Mesenteric fat pad (tissue), 1 donor: Measurements from ENCODE around the gene MROH7. TPM values are rescaled to one million over a fixed set of nuclear protein-coding genes. Genes with fewer than 3 reads are reported as not detected.

Source experiments
- DNase-seq: peaks from one replicate; pipeline ENCODE4 v3.0.0-alpha.2; 2020; ENCODE audit warnings: low spot score
- total RNA-seq: library from RNA; stranded (reverse); fragmentation: NEBNext Ultra II Directional; extraction: Animal tissue kit (Norgen Biotek cat#: 25700); gene quantifications from one replicate; pipeline ENCODE4 v1.2.1, GENCODE V29; 2021
- donor health status: DM: yes; HTN: yes; CAD: no.

MROH7 gene
- total RNA-seq, 1 donor from 2014 or later: 2.4 TPM

DNA sequence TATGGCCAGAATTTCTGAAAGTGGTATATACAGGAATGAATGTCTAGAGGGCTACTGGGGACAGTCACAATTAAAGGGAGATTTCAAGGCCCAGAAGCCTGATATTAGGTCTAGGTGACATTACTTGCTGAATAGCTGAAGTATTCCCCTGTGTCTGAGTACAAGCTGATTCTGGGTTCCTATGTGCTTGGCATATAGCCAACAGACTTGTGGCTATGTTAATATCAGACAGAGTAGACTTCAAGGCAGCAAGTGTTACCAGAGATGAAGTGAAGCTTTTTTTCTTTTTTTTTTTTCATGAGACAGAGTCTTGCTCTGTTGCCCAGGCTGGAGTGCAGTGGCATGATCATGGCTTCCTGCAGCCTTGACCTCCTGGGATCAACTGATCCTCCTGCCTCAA is 82.4 kb downstream of the MROH7 start:
- no peak for DNase-seq

DNA sequence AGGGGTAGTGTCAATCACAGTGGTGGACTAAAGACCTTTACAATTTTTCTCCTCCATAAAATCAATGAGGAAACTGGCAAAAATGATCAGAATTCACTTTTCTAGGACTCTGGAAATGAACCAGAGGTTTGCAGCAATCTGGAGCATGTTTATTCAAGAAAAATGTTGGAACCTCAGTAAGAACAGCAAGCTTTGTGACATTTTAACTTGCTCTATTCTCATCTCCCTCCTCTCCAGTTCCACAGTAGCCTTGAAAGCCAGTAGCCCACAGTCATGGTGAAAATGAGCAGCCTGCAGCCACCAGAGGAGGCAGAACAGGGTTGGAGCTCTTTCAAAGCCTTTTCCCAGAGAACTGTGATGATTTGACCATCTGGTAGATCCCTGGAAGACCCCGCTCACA is 83.2 kb downstream of the MROH7 start:
- DNase-seq: no peak

GRCh38 chr1:54728027-54728426 is 86.4 kb downstream of the MROH7 start:
- DNase-seq: no peak

GRCh38 chr1:54736685-54737084 is 95.1 kb downstream of the MROH7 start:
- peak; percentile 65 for DNase-seq

DNA sequence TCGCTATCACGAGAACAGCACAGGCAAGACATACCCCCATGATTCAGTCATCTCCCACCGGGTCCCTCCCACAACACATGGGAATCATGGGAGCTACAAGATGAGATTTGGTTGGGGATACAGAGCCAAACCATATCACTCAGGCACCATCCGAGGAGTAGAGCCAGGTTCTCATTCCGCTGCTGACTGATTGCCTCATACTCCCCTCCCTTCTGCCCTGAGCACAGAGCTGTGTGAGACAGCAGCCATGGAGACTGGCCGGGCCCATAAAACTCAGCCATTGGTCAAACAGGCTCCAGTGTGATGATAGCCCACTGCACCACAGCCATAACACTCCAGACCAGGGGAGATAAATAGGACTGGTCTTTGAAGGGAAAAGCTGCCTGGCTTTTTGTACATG is 96.7 kb downstream of the MROH7 start:
- no peak for DNase-seq

DNA sequence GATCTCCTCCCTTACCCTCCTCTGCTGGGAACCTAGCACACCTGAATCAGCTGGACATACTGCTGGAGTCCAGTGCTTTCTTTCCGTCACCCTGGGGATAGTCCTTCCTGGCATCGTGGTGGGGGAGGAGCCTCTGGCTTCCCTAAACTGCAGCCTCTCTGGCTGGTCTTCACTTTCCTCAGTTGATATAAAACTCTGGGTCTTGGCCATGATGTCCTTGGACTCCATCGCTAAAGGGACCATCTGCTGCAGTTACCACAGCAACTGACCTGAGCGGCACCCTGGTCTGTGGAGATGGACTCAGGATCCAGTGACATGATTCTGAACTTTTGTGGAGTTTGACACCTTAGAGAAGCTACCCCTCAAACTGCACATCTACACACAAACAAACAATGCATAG is 99.9 kb downstream of the MROH7 start:
- no peak for DNase-seq

DNA sequence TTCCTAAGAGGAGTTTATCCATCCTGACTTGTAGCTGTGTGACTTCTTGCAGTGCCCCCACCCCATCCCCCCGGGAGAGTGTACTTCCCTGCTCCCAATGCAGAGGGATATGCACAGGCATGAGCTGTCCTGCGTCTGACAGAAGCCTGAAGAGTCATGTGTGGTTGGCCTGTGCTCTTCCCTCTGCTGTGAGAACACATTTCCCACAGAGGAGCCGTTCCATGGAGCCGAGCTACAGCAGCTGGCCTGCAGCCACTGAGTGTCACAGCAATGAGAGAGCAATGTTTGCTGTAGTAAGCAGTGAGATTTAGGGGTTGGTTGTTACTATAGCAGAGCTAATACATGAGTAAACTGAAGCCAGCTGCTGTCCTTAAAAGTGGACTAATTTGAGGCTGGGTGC is 100.7 kb downstream of the MROH7 start:
- DNase-seq: no peak

DNA sequence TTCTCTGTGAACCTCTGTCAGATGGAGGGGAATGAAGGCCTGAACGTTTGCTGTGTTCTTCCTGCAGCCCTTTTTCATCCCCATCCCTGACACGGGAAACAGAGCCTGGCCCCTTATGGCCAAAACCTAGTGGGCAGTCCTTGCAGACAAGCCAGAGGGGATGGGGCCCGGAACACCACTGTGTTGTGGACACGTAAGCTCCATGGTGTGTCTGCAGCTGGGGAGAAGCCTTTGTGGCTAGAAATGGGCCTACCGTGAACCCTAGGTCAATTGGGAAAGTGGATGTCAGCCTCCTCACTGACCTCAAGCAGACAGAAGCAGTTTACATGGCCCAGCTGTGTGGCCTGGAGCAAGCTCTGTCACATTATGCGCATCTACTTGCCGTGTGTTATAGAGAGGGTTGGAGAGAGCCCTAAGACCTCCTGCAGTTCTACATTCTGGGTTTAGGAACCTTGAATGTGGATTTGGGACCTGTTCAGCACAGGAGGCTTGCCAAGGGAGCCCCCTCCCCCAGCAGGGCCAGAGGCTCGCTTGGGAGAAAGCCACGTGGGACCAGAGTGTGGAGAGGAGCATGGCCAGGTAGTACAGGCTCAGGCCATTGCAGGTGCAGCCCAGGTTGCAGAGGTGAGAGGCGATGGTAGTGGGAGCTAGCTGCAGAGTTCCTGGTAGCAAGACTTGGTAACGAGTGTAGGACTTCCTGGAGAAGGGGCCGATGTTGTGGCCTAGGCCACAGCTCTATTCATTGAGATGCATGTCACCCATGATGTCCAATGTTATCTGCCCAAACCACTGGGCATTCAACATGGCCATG is 102.0 kb downstream of the MROH7 start:
- peak; percentile 78 for DNase-seq

- DNase-seq: peak; percentile 88
Observed at GRCh38 chr1:54744696-54745095, 103.1 kb downstream of the MROH7 start.

GRCh38 chr1:54745274-54745673 is 103.7 kb downstream of the MROH7 start:
- peak; percentile 39 for DNase-seq

- DNase-seq: peak; percentile 71
Observed at GRCh38 chr1:54745864-54746263, 104.3 kb downstream of the MROH7 start.

GRCh38 chr1:54748094-54748835 is 106.7 kb downstream of the MROH7 start:
- DNase-seq: no peak

GRCh38 chr1:54750596-54750995 is 109.0 kb downstream of the MROH7 start:
- no peak for DNase-seq

DNA sequence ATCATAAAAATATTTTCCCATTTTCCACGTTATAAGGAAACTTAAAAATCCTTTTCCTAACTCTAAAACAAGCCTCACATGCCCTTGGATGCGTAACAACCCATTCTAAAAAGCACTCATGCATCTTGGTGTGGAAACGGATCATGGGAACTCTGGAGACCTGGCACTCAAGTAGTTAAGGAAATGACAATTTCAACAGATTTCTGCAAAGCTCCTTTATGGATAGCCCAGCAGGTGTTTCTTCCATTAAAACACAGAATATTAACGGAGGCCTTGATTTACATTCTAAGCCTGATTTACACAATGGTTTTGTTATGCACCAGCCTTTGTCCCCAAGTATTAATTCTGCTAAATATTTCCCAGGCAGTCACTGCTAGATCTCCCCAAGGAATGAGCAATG is 109.8 kb downstream of the MROH7 start:
- DNase-seq: no peak

- no peak for DNase-seq
Observed at GRCh38 chr1:54754045-54754444, 112.5 kb downstream of the MROH7 start.

DNA sequence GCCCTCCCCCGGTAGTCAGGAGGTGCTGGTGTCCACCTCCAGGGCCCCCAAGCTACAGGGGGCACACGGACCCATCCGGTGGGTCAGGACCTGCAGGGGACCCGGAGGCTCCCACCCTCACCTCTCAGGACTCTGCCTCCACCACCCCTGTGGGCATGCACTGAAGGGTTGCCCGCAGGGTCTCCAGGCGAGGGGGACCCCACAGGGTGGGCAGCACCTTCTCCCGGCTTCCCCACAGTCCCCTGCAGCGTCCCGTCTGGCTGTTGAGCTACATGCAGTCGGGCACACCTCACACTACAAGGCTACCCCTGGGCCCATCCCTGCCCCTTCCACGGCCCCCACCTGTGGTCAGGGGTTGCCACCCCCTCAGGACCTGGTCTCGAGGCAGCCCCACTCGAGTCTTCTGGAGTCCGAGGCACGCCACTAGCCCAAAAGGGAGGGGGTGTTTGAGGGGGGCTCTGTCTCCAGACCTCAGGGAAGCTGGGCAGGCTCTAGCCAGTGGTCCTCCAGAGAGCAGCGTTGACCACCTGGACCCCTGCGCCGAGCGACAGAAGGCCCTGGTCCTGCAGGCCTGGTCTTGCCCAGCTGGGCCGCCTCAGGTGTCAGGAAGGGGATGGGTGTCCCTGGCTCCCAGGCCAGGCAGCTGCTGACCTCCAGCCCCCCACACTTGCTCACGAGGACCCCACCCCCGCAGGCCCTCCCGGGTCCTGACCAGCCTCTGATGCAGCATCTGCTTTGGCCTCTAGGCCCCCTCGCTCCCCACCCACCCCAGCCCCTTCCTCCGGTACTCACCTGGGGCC is 113.1 kb downstream of the MROH7 start:
- DNase-seq: no peak

DNA sequence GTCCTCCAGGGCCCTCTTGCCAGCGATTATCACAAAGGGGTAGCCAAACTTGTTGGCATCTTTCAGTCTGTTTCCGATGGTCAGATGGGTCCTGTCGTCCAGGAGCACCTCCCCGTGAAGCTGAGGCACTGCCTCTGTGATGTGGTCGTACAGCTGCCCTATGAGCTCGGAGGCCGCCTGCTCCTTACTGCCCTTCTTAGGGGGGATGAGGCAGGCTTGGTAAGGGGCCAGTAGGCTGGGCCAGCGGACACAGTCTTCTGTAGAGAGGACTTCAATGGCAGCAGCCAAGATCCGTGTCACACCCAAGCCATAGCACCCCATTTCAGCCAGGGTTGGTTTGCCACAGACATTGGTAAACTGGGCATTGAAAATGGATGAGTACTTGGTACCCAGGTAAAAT is 116.2 kb downstream of the MROH7 start:
- no peak for DNase-seq

DNA sequence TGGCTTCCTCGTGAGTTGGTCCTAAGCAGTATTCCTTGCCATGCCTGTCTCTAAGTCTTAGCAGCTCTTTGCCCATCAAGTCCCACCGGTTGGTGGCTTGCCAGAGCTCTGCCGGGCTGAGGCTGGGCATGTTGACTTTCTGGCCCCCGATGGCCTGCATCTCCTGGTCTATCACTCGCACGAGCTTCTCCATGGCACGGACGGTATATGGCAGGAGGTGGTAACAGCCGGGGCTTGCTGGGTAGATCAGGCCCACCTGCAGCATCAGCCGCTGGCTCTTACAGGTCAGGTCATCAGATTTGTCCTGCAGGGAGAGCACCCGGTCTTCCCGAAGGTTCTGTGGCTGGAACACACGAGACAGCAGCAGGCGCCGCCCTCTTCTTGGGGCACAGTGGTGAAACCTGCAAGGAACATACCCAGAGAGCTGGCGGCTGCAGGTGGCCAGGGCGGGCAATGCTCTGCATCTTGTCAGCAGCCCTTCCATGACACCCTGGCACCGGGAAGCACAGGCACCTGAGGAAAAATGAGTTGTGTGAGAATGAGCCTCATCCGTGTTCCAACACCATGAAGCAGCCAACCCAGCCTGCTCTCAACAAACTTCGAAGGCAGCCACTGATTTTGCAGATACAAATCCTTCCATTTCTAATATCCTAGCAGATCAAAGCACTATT is 117.2 kb downstream of the MROH7 start:
- DNase-seq: no peak
